ENCODE data around the gene APOL1.

The APOL1 gene

DNA sequence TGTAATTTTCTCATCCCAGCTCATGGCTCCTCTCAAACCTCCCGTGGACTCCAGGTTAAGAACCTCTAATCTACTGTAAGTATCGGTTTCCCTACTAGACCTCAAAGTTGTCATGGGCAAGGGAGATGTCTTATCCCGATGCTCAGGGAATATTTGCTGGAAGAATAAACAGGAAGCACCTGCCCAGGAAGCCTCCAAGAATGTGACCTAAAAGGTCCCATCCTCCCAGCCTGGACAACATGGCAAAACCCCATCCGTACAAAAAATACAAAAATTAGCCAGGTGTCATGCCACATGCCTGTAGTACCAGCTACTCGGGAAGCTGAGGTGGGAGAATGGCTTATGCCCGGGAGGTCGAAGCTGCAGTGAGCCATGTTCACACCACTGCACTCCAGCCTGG, 62.4 kb downstream of the APOL1 start:
- H3K4me1 ChIP-seq (ENCODE audit: insufficient read depth, low read length), result no peaks in the 10 kb centered on the region
- H3K4me3 ChIP-seq (ENCODE audit: low read length), result no peak overlapping the region
- no peaks in the 10 kb centered on the region for H3K9me3 ChIP-seq (ENCODE audit: insufficient read depth, low read depth, low read length)
- H3K27me3 ChIP-seq (ENCODE audit: insufficient read depth, low read length), result no peaks in the 10 kb centered on the region
- no peak overlapping the region for H3K9ac ChIP-seq (ENCODE audit: low read depth, low read length)
- no peak overlapping the region for H3K27ac ChIP-seq (ENCODE audit: low read length)
- peaks cover 97% of the 10 kb centered on the region for H3K36me3 ChIP-seq (ENCODE audit: insufficient read depth, low read depth, low read length)

DNA sequence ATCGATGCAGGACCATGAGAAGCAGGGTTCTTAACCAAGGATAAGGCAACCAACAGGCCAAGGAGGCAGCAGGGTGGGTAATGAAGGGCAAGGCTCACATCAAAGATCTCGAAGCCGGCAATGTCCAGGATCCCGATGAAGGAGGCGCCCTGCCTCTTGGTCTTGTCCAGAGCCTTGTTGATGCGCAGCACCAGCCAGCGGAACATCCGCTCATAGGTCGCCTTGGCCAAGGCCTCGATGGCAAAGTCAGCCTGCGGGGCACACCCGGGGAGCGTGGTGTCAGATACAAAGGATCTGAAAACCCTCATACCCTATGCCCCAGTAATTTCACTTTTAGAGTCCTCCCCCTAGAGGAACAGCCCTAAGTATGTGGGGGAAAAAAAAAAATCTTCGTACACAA, 63.5 kb downstream of the APOL1 start:
- Histone ChIP-seq H3K27me3 (ENCODE audit: insufficient read depth, low read length) (no peaks in the 10 kb centered on the region), H3K4me1 (ENCODE audit: insufficient read depth, low read length) (no peaks in the 10 kb centered on the region), H3K27ac (ENCODE audit: low read length) (no peak overlapping the region), H3K36me3 (ENCODE audit: insufficient read depth, low read depth, low read length) (peaks cover 96% of the 10 kb centered on the region), H3K9ac (ENCODE audit: low read depth, low read length) (no peak overlapping the region), H3K4me3 (ENCODE audit: low read length) (no peak overlapping the region), H3K9me3 (ENCODE audit: insufficient read depth, low read depth, low read length) (no peaks in the 10 kb centered on the region)

All from iPS-20b (cell line).